Lung (tissue), 12 donors: ENCODE data around the gene TCF7. TPM values are rescaled to one million over a fixed set of nuclear protein-coding genes. Genes with fewer than 3 reads are reported as not detected.

Experiments
- ATAC-seq: fragments of 200-7000 bp; cut with Tn5 transposase; one replicate; pipeline ENCODE4 v1.9.1; 2020; ENCODE audit warnings: moderate number of reproducible peaks; ENCODE audit not compliant: insufficient read depth, low FRiP score
- DNase-seq, 3 donors: peaks; one replicate each; pipeline ENCODE4 v3.0.0-alpha.2; 2013 to 2017
- H3K27ac ChIP-seq, 2 donors: one replicate each; pipeline ENCODE4 v1.5.1; 2013; ENCODE audit warnings: mild to moderate bottlenecking in 2 of 2, moderate library complexity in 2 of 2, control low read depth in 1 of 2, inconsistent platforms in 1 of 2, low read depth in 1 of 2, low read length in 1 of 2
- H3K27me3 ChIP-seq, 3 donors: one replicate each; pipeline ENCODE4 v1.5.1; 2013; ENCODE audit warnings: low read length in 2 of 3; ENCODE audit not compliant: control insufficient read depth in 3 of 3, insufficient read depth in 3 of 3
- H3K36me3 ChIP-seq, 4 donors: one replicate each; pipeline ENCODE4 v1.5.1; 2013; ENCODE audit warnings: low read length in 4 of 4, mild to moderate bottlenecking in 1 of 4, moderate library complexity in 1 of 4; ENCODE audit not compliant: control insufficient read depth in 4 of 4, insufficient read depth in 4 of 4
- H3K4me1 ChIP-seq, 5 donors: one replicate each; pipeline ENCODE4 v1.5.1; 2013; ENCODE audit warnings: low read length in 5 of 5, mild to moderate bottlenecking in 2 of 5, moderate library complexity in 1 of 5; ENCODE audit not compliant: control insufficient read depth in 5 of 5, insufficient read depth in 5 of 5
- H3K4me3 ChIP-seq: one replicate; pipeline ENCODE4 v1.5.1; 2013; ENCODE audit warnings: mild to moderate bottlenecking, control low read depth, moderate library complexity
- H3K9ac ChIP-seq, 2 donors: one replicate each; pipeline ENCODE4 v1.5.1; 2013; ENCODE audit warnings: low read length in 2 of 2, control low read depth in 1 of 2; ENCODE audit not compliant: insufficient read depth in 1 of 2
- H3K9me3 ChIP-seq, 4 donors: one replicate each; pipeline ENCODE4 v1.5.1; 2013; ENCODE audit warnings: low read length in 3 of 4, mild to moderate bottlenecking in 1 of 4, moderate library complexity in 1 of 4; ENCODE audit not compliant: control insufficient read depth in 4 of 4, insufficient read depth in 3 of 4
- CTCF ChIP-seq: IDR thresholded peaks from 2 replicates; pipeline ENCODE4 v1.5.1; 2012; ENCODE audit warnings: mild to moderate bottlenecking; ENCODE audit errors: control extremely low read depth, extremely low read depth
- WGBS, 2 donors: extraction: QIAGEN DNeasy Blood & Tissue Kit; methylation state at CpG; one replicate each; pipeline ENCODE4 v1.1.7; 2013; 5-methylcytosine and 5-hydroxymethylcytosine counted together
- polyA plus RNA-seq, 2 donors: library from polyadenylated mRNA; stranded (reverse); fragments of 200-250 nt; gene quantifications; one replicate each; pipeline ENCODE4 v1.2.1, GENCODE V29; 2013
- total RNA-seq, 2 donors: library from RNA; depleted of rRNA in 1 of 2; stranded (reverse); fragments of >200 nt in 1 of 2; gene quantifications; one replicate each; pipeline ENCODE4 v1.2.1, GENCODE V29; 2014 to 2021
- donor health status: control.
- donor health status: control.
- donor health status: Bipolar disorder and iron deficiency.
- donor health status: healthy.
- donor health status: DM: yes; HTN: yes; CAD: no.

Gene TCF7
- total and polyA plus RNA-seq, 4 donors = 2.9 to 6.0 (median 3.4) TPM

- TF ChIP-seq CTCF = no peak
- H3K36me3 ChIP-seq = peaks cover 11 to 40% (median 26%) of the 10 kb centered on the region in 4 donors
- no peak overlapping the region for H3K27ac ChIP-seq
- H3K4me3 ChIP-seq = no peak overlapping the region
- H3K4me1 ChIP-seq = peaks cover 4 to 16% (median 11%) of the 10 kb centered on the region in 5 donors
- DNase-seq (no peak), ATAC-seq (no peak)
- 92 to 93% methylated on average over 4 of the region's 4 CpGs for WGBS, 2 donors
- no peaks in the 10 kb centered on the region for H3K27me3 ChIP-seq
- H3K9me3 ChIP-seq = no peaks in the 10 kb centered on the region
- no peak overlapping the region for H3K9ac ChIP-seq
These were observed 57.5 kb downstream of the TCF7 start for GRCh38 chr5:134171972-134172371.

GRCh38 chr5:134174841-134175839 lies 60.7 kb downstream of the TCF7 start:
- H3K36me3 ChIP-seq = peaks cover 8 to 24% (median 18%) of the 10 kb centered on the region in 4 donors
- H3K4me1 ChIP-seq = peaks cover 3 to 22% (median 4%) of the 10 kb centered on the region in 5 donors
- 23 to 32% methylated on average over 10 of the region's 10 CpGs for WGBS, 2 donors
- no peaks in the 10 kb centered on the region for H3K9me3 ChIP-seq
- H3K9ac ChIP-seq = peak overlapping the region; percentile 90 to 96
- TF ChIP-seq CTCF = no peak
- no peak overlapping the region for H3K4me3 ChIP-seq
- no peaks in the 10 kb centered on the region for H3K27me3 ChIP-seq
- DNase-seq (peak in 2 of 3 donors; percentile 54 to 61), ATAC-seq (no peak)
- peak overlapping the region in 1 of 2 donors; percentile 96 for H3K27ac ChIP-seq

GRCh38 chr5:134175921-134176510 lies 61.5 kb downstream of the TCF7 start:
- peaks cover 3 to 22% (median 4%) of the 10 kb centered on the region in 5 donors for H3K4me1 ChIP-seq
- peak overlapping the region; percentile 90 to 96 for H3K9ac ChIP-seq
- no peaks in the 10 kb centered on the region for H3K27me3 ChIP-seq
- H3K9me3 ChIP-seq = no peaks in the 10 kb centered on the region
- no peak for TF ChIP-seq CTCF
- WGBS, 2 donors = 0 to 1% methylated on average over 31 of the region's 31 CpGs
- DNase-seq = peak in 2 of 3 donors; percentile 29 to 58
- ATAC-seq = peak; percentile 9
- H3K27ac ChIP-seq = peak overlapping the region; percentile 96 to 99
- H3K4me3 ChIP-seq = peak overlapping the region; percentile 88
- H3K36me3 ChIP-seq = peaks cover 8 to 16% (median 14%) of the 10 kb centered on the region in 4 donors
